ENCODE measurements around the gene THAP7. TPM values are rescaled to one million over a fixed set of nuclear protein-coding genes. Genes with fewer than 3 reads are reported as not detected.

Gene THAP7
- total and polyA plus RNA-seq, 2 donors (not counting 3 experiments of a cell fraction or from before 2014, with no cell fraction given): 13.5 to 24.4 TPM

DNA sequence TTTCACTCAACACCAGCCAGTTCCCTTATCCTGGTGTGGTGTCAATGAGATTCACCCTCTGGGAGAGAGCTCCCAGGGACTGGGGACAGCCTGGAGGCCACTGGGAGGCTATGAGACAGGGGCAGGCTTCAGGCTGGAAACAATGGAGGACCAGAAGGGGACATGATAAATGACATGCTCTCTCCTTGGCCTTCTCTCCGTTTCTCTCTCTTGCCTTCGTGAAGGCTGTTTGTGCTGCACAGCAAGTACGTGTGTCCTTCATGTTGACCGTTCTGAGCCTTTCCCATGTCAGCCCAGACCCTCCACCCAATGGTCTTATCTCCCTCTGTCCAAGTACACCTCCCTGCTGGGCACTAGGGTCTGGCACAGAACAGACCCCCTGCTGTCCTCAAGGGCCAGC, 21.4 kb downstream of the THAP7 start:
- CTCF ChIA-PET: interaction anchor here (1.2 to 2.5 kb wide), 3 partner anchors 21 to 95 kb away, joined by 3 to 31 read pairs (median 14); no protein-coding TSS in a partner anchor
- no peaks in the 10 kb centered on the region for H3K27me3 ChIP-seq (ENCODE audit: control insufficient read depth in 2 of 2, insufficient read depth in 2 of 2, low read length in 2 of 2)
- no peak overlapping the region for H2AFZ ChIP-seq (ENCODE audit: low read depth, low read length)
- H3K4me1 ChIP-seq (ENCODE audit: control insufficient read depth, extremely low read depth, insufficient read depth, low read length): peaks cover 17% of the 10 kb centered on the region
- H4K20me1 ChIP-seq (replicated peaks; ENCODE audit: control insufficient read depth, extremely low read depth, insufficient read depth, low read length): no peaks in the 10 kb centered on the region
- DNase-seq (ENCODE audit: low read depth, low spot score) (no peak), FAIRE-seq (no peak)
- peaks cover 17% of the 10 kb centered on the region for H3K79me2 ChIP-seq (ENCODE audit: control insufficient read depth, insufficient read depth, low read length)
- H3K27ac ChIP-seq (ENCODE audit: insufficient read depth, low read depth, low read length): no peak overlapping the region
- intact Hi-C loops (cut with micrococcal nuclease): no loop called here
- TF ChIP-seq, protein P1, sequence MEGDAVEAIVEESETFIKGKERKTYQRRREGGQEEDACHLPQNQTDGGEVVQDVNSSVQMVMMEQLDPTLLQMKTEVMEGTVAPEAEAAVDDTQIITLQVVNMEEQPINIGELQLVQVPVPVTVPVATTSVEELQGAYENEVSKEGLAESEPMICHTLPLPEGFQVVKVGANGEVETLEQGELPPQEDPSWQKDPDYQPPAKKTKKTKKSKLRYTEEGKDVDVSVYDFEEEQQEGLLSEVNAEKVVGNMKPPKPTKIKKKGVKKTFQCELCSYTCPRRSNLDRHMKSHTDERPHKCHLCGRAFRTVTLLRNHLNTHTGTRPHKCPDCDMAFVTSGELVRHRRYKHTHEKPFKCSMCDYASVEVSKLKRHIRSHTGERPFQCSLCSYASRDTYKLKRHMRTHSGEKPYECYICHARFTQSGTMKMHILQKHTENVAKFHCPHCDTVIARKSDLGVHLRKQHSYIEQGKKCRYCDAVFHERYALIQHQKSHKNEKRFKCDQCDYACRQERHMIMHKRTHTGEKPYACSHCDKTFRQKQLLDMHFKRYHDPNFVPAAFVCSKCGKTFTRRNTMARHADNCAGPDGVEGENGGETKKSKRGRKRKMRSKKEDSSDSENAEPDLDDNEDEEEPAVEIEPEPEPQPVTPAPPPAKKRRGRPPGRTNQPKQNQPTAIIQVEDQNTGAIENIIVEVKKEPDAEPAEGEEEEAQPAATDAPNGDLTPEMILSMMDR (IDR thresholded peaks at IDR 0.05; ENCODE audit: extremely low read depth in 1 of 2, insufficient read depth in 1 of 2, low read depth in 1 of 2, low read length in 2 of 2): no peak
- TF ChIP-seq MYC (IDR thresholded peaks at IDR 0.05; ENCODE audit: low read depth, low read length) (no peak), GATA2 (IDR thresholded peaks at IDR 0.05; ENCODE audit: insufficient read depth, insufficient read length, low read depth, low read length) (no peak), EZH2 (IDR thresholded peaks at IDR 0.05; ENCODE audit: borderline replicate concordance, low read depth, low read length, severe bottlenecking) (no peak), POLR2AphosphoS5 (IDR thresholded peaks at IDR 0.05; ENCODE audit: insufficient read depth, low read depth, low read length) (no peak), JUN (IDR thresholded peaks at IDR 0.05; ENCODE audit: borderline replicate concordance, insufficient read depth, insufficient read length, low read depth) (no peak), POLR2A (IDR thresholded peaks at IDR 0.05; ENCODE audit: low read depth, low read length) (no peak), FOS (IDR thresholded peaks at IDR 0.05; ENCODE audit: borderline replicate concordance, insufficient read depth, low read length) (no peak)
- TF ChIP-seq, protein P2, sequence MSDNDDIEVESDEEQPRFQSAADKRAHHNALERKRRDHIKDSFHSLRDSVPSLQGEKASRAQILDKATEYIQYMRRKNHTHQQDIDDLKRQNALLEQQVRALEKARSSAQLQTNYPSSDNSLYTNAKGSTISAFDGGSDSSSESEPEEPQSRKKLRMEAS (IDR thresholded peaks at IDR 0.05; ENCODE audit: insufficient read depth, insufficient read length): no peak
- no peak overlapping the region for H3K9ac ChIP-seq (replicated peaks; ENCODE audit: extremely low read depth, insufficient read depth, low read length)
- no peak overlapping the region for H3K4me2 ChIP-seq (ENCODE audit: insufficient read depth, low read length)
- dilution Hi-C loops (cut with MboI; ENCODE audit: extremely low pct_ligation_motif_present, low sequenced_read_pairs): no loop called here
- peaks cover 5% of the 10 kb centered on the region for H3K9me3 ChIP-seq (replicated peaks; ENCODE audit: control insufficient read depth, insufficient read depth, low read length)
- peaks cover 0 to 3% of the 10 kb centered on the region in 2 experiments for H3K36me3 ChIP-seq (ENCODE audit: control insufficient read depth in 2 of 2, extremely low read depth in 1 of 2, insufficient read depth in 2 of 2, low read length in 2 of 2)
- H3K4me3 ChIP-seq (replicated peaks in 1 of 3; ENCODE audit: insufficient read depth in 1 of 3, low read depth in 1 of 3, low read length in 3 of 3): no peak overlapping the region
- POLR2A ChIA-PET: no interaction called here
- BruUV-seq (replicated peaks): no TSS peak
- H3K9me1 ChIP-seq (replicated peaks; ENCODE audit: control insufficient read depth, extremely low read depth, insufficient read depth, low read length): no peaks in the 10 kb centered on the region

Data from endothelial cell of umbilical vein (primary cell).